Measurements from ENCODE around the gene LCN10. TPM values are rescaled to one million over a fixed set of nuclear protein-coding genes. Genes with fewer than 3 reads are reported as not detected.
"Not testable (repeated sequence)": the region's sequence is repeated elsewhere in the genome, so short reads cannot be mapped to it uniquely, and the experiment has no call there.

Gene LCN10
- total and polyA plus RNA-seq, 2 donors (not counting 3 experiments of a cell fraction or from before 2014, with no cell fraction given): not detected

DNA sequence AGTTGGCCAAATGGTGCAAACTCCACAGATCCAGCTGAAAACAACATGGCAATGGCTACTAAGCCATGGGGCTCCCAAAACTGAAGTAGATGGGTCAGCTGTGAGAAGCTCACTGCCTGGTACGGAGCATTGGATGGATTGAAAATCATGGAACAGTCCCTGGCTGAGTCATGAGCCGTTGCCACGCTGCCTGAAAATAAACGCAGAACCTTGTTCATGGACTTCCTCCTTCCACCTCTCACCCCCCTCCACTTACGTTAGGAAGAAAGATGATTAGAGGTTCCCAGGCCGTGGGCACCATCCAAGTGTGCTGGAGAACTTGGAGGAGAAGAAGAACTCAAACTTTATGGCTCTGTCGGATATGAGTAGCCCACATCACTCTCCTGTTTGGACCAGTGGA lies 37.2 kb downstream of the LCN10 start:
- DNase-seq (ENCODE audit: low read depth, low spot score): no peak

DNA sequence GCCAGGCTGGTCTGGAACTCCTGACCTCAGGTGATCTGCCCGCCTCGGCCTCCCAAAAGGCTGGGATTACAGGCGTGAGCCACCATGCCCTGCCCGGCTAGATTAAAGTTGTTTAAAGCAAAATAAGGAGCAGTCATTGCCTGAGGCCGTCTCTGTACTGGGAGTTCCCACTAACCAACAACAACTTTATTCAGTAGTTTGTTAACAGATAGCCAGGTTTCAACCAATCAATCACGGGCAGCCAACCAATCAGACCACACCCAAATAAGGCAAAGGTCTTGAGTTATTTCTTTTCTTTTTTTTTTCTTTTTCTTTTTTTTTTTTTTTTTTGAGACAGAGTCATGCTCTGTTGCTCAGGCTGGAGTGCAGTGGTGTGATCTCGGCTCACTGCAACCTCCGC lies 38.0 kb downstream of the LCN10 start:
- H4K20me1 ChIP-seq (replicated peaks; ENCODE audit: control insufficient read depth, extremely low read depth, insufficient read depth, low read length); BruUV-seq (replicated peaks); H3K4me1 ChIP-seq (ENCODE audit: control insufficient read depth, extremely low read depth, insufficient read depth, low read length); H3K79me2 ChIP-seq (ENCODE audit: control insufficient read depth, insufficient read depth, low read length); H3K36me3 ChIP-seq (ENCODE audit: control insufficient read depth in 2 of 2, extremely low read depth in 1 of 2, insufficient read depth in 2 of 2, low read length in 2 of 2); H3K4me3 ChIP-seq (replicated peaks in 1 of 3; ENCODE audit: insufficient read depth in 1 of 3, low read depth in 1 of 3, low read length in 3 of 3); intact Hi-C loops (cut with micrococcal nuclease); H3K4me2 ChIP-seq (ENCODE audit: insufficient read depth, low read length); DNase-seq (ENCODE audit: low read depth, low spot score); dilution Hi-C loops (cut with MboI; ENCODE audit: extremely low pct_ligation_motif_present, low sequenced_read_pairs); H3K9ac ChIP-seq (replicated peaks; ENCODE audit: extremely low read depth, insufficient read depth, low read length); POLR2A ChIA-PET; FAIRE-seq; H2AFZ ChIP-seq (ENCODE audit: low read depth, low read length); H3K9me3 ChIP-seq (replicated peaks; ENCODE audit: control insufficient read depth, insufficient read depth, low read length); H3K27me3 ChIP-seq (ENCODE audit: control insufficient read depth in 2 of 2, insufficient read depth in 2 of 2, low read length in 2 of 2); H3K27ac ChIP-seq (ENCODE audit: insufficient read depth, low read depth, low read length); H3K9me1 ChIP-seq (replicated peaks; ENCODE audit: control insufficient read depth, extremely low read depth, insufficient read depth, low read length): not testable (repeated sequence)
- CTCF ChIA-PET: interaction anchor here (1.0 kb wide), 1 partner anchor 9 kb away, joined by 4 read pairs; no protein-coding TSS in a partner anchor

More for the DNA sequence above, 37.2 kb downstream of the LCN10 start:
- ChIA-PET CTCF (interaction anchor here (1.0 kb wide), 1 partner anchor 10 kb away, joined by 4 read pairs; no protein-coding TSS in a partner anchor), POLR2A (no interaction called here)
- intact Hi-C loops (cut with micrococcal nuclease) (no loop called here), dilution Hi-C loops (cut with MboI; ENCODE audit: extremely low pct_ligation_motif_present, low sequenced_read_pairs) (no loop called here)
- no peak for FAIRE-seq
- Histone ChIP-seq H3K9me3 (replicated peaks; ENCODE audit: control insufficient read depth, insufficient read depth, low read length) (no peaks in the 10 kb centered on the region), H3K36me3 (ENCODE audit: control insufficient read depth in 2 of 2, extremely low read depth in 1 of 2, insufficient read depth in 2 of 2, low read length in 2 of 2) (no peaks in the 10 kb centered on the region), H3K4me1 (ENCODE audit: control insufficient read depth, extremely low read depth, insufficient read depth, low read length) (no peaks in the 10 kb centered on the region), H3K9ac (replicated peaks; ENCODE audit: extremely low read depth, insufficient read depth, low read length) (no peak overlapping the region), H3K27ac (ENCODE audit: insufficient read depth, low read depth, low read length) (no peak overlapping the region), H3K9me1 (replicated peaks; ENCODE audit: control insufficient read depth, extremely low read depth, insufficient read depth, low read length) (no peaks in the 10 kb centered on the region), H3K79me2 (ENCODE audit: control insufficient read depth, insufficient read depth, low read length) (no peaks in the 10 kb centered on the region), H3K27me3 (ENCODE audit: control insufficient read depth in 2 of 2, insufficient read depth in 2 of 2, low read length in 2 of 2) (peaks cover 4 to 5% of the 10 kb centered on the region in 2 experiments), H4K20me1 (replicated peaks; ENCODE audit: control insufficient read depth, extremely low read depth, insufficient read depth, low read length) (no peaks in the 10 kb centered on the region), H2AFZ (ENCODE audit: low read depth, low read length) (no peak overlapping the region), H3K4me3 (replicated peaks in 1 of 3; ENCODE audit: insufficient read depth in 1 of 3, low read depth in 1 of 3, low read length in 3 of 3) (no peak overlapping the region), H3K4me2 (ENCODE audit: insufficient read depth, low read length) (no peak overlapping the region)
- TF ChIP-seq EZH2 (IDR thresholded peaks at IDR 0.05; ENCODE audit: borderline replicate concordance, low read depth, low read length, severe bottlenecking) (no peak), FOS (IDR thresholded peaks at IDR 0.05; ENCODE audit: borderline replicate concordance, insufficient read depth, low read length) (no peak), GATA2 (IDR thresholded peaks at IDR 0.05; ENCODE audit: insufficient read depth, insufficient read length, low read depth, low read length) (no peak), JUN (IDR thresholded peaks at IDR 0.05; ENCODE audit: borderline replicate concordance, insufficient read depth, insufficient read length, low read depth) (no peak), POLR2AphosphoS5 (IDR thresholded peaks at IDR 0.05; ENCODE audit: insufficient read depth, low read depth, low read length) (no peak), MYC (IDR thresholded peaks at IDR 0.05; ENCODE audit: low read depth, low read length) (no peak), POLR2A (IDR thresholded peaks at IDR 0.05; ENCODE audit: low read depth, low read length) (no peak)
- TF ChIP-seq, protein P1, sequence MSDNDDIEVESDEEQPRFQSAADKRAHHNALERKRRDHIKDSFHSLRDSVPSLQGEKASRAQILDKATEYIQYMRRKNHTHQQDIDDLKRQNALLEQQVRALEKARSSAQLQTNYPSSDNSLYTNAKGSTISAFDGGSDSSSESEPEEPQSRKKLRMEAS (IDR thresholded peaks at IDR 0.05; ENCODE audit: insufficient read depth, insufficient read length): no peak
- TF ChIP-seq, protein P2, sequence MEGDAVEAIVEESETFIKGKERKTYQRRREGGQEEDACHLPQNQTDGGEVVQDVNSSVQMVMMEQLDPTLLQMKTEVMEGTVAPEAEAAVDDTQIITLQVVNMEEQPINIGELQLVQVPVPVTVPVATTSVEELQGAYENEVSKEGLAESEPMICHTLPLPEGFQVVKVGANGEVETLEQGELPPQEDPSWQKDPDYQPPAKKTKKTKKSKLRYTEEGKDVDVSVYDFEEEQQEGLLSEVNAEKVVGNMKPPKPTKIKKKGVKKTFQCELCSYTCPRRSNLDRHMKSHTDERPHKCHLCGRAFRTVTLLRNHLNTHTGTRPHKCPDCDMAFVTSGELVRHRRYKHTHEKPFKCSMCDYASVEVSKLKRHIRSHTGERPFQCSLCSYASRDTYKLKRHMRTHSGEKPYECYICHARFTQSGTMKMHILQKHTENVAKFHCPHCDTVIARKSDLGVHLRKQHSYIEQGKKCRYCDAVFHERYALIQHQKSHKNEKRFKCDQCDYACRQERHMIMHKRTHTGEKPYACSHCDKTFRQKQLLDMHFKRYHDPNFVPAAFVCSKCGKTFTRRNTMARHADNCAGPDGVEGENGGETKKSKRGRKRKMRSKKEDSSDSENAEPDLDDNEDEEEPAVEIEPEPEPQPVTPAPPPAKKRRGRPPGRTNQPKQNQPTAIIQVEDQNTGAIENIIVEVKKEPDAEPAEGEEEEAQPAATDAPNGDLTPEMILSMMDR (IDR thresholded peaks at IDR 0.05; ENCODE audit: extremely low read depth in 1 of 2, insufficient read depth in 1 of 2, low read depth in 1 of 2, low read length in 2 of 2): no peak
- no TSS peak for BruUV-seq (replicated peaks)
